ENCODE data around the gene PTTG1IP.
A peak's percentile ranks its signal among the peaks of the same experiment; 100 is the strongest.

Gene PTTG1IP

GRCh38 chr21:44894687-44895302 lies 21.3 kb upstream of the PTTG1IP start:
- Histone ChIP-seq H3K4me3 (no peak overlapping the region), H3K36me3 (no peaks in the 10 kb centered on the region), H3K9me3 (no peaks in the 10 kb centered on the region), H3K27me3 (peaks cover 0 to 26% of the 10 kb centered on the region in 2 donors), H3K4me1 (peaks cover 0 to 8% (median 0%) of the 10 kb centered on the region in 4 donors), H3K27ac (no peak overlapping the region)
- TF ChIP-seq, protein P1, sequence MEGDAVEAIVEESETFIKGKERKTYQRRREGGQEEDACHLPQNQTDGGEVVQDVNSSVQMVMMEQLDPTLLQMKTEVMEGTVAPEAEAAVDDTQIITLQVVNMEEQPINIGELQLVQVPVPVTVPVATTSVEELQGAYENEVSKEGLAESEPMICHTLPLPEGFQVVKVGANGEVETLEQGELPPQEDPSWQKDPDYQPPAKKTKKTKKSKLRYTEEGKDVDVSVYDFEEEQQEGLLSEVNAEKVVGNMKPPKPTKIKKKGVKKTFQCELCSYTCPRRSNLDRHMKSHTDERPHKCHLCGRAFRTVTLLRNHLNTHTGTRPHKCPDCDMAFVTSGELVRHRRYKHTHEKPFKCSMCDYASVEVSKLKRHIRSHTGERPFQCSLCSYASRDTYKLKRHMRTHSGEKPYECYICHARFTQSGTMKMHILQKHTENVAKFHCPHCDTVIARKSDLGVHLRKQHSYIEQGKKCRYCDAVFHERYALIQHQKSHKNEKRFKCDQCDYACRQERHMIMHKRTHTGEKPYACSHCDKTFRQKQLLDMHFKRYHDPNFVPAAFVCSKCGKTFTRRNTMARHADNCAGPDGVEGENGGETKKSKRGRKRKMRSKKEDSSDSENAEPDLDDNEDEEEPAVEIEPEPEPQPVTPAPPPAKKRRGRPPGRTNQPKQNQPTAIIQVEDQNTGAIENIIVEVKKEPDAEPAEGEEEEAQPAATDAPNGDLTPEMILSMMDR (IDR thresholded peaks at IDR 0.05), result no peak
- DNase-seq, result no peak
- intact Hi-C loops (cut with DNase I; ENCODE audit: low total_unique reads), result no loop called here

GRCh38 chr21:44893948-44894656 lies 20.6 kb upstream of the PTTG1IP start:
- DNase-seq, result no peak
- Histone ChIP-seq H3K9me3 (no peaks in the 10 kb centered on the region), H3K4me3 (no peak overlapping the region), H3K4me1 (peaks cover 0 to 8% (median 0%) of the 10 kb centered on the region in 4 donors), H3K36me3 (no peaks in the 10 kb centered on the region), H3K27ac (no peak overlapping the region), H3K27me3 (peaks cover 0 to 23% of the 10 kb centered on the region in 2 donors)
- intact Hi-C loops (cut with DNase I; ENCODE audit: low total_unique reads), result loop anchor here (2.0 kb wide), 1 partner anchor 39 kb away; no protein-coding TSS in a partner anchor
- TF ChIP-seq, protein P1 (IDR thresholded peaks at IDR 0.05), result no peak

DNA sequence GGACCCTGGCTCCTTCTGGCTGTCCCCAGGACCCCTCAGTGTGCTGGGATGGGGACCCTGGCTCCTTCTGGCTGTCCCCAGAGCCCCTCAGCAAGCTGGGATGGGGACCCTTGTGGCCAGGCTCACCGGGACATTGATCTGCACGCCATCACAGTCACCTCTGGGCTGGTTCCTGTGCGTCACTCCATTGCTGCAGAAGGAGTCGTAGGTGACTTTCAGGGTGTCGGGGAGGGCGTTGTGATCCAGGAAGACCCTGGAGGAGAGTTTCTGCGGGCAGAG lies 19.7 kb upstream of the PTTG1IP start:
- Histone ChIP-seq H3K36me3 (no peaks in the 10 kb centered on the region), H3K27ac (no peak overlapping the region), H3K4me3 (no peak overlapping the region), H3K27me3 (peaks cover 0 to 18% of the 10 kb centered on the region in 2 donors), H3K9me3 (no peaks in the 10 kb centered on the region), H3K4me1 (peaks cover 0 to 8% (median 0%) of the 10 kb centered on the region in 4 donors)
- intact Hi-C loops (cut with DNase I; ENCODE audit: low total_unique reads), result loop anchor here (2.0 kb wide), 1 partner anchor 40 kb away; no protein-coding TSS in a partner anchor
- TF ChIP-seq, protein P1 (IDR thresholded peaks at IDR 0.05), result no peak
- DNase-seq, result no peak

DNA sequence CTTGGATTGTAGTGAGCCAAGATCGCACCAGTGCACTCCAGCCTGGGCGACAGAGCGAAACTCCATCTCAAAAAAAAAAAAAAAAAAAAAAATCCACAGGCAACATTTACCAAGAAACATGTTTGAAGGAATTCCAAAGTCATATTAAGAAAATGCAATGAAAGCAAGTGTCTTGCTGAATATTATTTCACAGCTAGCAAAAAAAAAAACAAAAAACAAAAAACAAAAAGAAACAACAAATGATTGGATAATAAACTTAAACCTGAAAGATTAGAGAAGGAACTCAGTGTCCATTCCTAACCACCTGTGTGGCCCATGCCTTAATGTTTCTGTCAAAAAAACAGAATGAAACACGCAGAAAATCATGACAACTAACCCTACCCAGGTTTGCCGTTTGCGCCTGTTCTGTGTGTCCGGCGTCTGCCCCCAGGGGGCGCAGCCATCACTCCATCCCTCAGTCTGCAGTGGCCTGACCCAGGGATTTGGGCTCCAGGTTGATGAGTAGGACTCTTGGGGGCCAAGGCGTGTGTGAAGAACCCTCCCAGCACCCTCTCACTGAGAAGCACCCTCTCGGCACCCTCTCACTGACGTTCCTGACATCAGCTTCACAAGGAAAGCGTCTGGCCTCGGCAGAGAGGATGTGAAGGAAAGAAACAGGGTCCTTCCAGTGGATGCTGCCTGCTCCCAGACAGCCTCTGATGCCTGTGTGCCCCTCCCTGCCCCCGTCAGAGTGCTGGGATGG lies 19.2 kb upstream of the PTTG1IP start:
- no peak overlapping the region for H3K27ac ChIP-seq
- peaks cover 0 to 18% of the 10 kb centered on the region in 2 donors for H3K27me3 ChIP-seq
- TF ChIP-seq, protein P1 (IDR thresholded peaks at IDR 0.05), result peak; percentile 86 to 87
- H3K9me3 ChIP-seq, result no peaks in the 10 kb centered on the region
- intact Hi-C loops (cut with DNase I; ENCODE audit: low total_unique reads), result loop anchor here (2.0 kb wide), 1 partner anchor 40 kb away; no protein-coding TSS in a partner anchor
- no peak overlapping the region for H3K4me3 ChIP-seq
- peak in 1 of 2 donors; percentile 67 for DNase-seq
- no peaks in the 10 kb centered on the region for H3K36me3 ChIP-seq
- H3K4me1 ChIP-seq, result peaks cover 0 to 8% (median 0%) of the 10 kb centered on the region in 4 donors

- Histone ChIP-seq H3K4me1 (peaks cover 0 to 8% (median 0%) of the 10 kb centered on the region in 4 donors), H3K27ac (no peak overlapping the region), H3K27me3 (peaks cover 0 to 18% of the 10 kb centered on the region in 2 donors), H3K9me3 (no peaks in the 10 kb centered on the region), H3K36me3 (no peaks in the 10 kb centered on the region), H3K4me3 (no peak overlapping the region)
- no peak for DNase-seq
- intact Hi-C loops (cut with DNase I; ENCODE audit: low total_unique reads), result loop anchor here (2.0 kb wide), 1 partner anchor 41 kb away; no protein-coding TSS in a partner anchor
- TF ChIP-seq, protein P1 (IDR thresholded peaks at IDR 0.05), result no peak
Observed at GRCh38 chr21:44892095-44892494, 18.6 kb upstream of the PTTG1IP start.

Data from tibial artery (tissue), 4 donors.